AG09309 (cell line): ENCODE data around the gene MLH3.

ENCODE experiments used
- DNase-seq: peaks from one replicate; pipeline ENCODE4 v3.0.0-alpha.2; 2010; ENCODE audit warnings: low read depth
- H3K4me3 ChIP-seq: 2 replicates; pipeline ENCODE4 v1.5.1; 2011; ENCODE audit warnings: mild to moderate bottlenecking, low read depth, low read length, moderate library complexity; ENCODE audit not compliant: control insufficient read depth
- TF ChIP-seq, protein P1 (sequence below): IDR thresholded peaks from 2 replicates; pipeline ENCODE4 v1.5.1; 2011; ENCODE audit warnings: mild to moderate bottlenecking, low read depth, low read length, inconsistent platforms; ENCODE audit not compliant: insufficient read depth, control insufficient read depth; ENCODE audit errors: missing control alignments

MLH3 gene

DNA sequence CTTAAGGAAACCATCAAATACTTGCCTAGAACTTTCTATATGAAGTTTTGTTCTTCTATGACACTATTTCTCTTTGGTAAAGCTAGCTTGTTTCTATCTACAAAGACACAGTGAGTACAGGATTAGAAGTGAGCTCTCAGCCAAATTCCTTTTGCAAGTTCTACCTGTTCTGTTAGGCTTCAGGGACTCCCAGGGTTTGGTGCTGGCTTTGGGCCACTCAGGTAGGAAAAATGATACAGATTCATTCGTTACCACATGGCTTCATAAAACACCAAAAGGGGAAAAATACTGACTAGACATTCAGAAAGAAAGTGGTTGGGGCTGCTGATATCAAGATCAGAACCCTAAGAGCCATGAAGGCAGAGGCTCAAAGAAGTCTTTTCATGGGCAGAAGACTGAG lies 32.0 kb upstream of the MLH3 start:
- no peak overlapping the region for H3K4me3 ChIP-seq
- DNase-seq: no peak
- TF ChIP-seq, protein P1, sequence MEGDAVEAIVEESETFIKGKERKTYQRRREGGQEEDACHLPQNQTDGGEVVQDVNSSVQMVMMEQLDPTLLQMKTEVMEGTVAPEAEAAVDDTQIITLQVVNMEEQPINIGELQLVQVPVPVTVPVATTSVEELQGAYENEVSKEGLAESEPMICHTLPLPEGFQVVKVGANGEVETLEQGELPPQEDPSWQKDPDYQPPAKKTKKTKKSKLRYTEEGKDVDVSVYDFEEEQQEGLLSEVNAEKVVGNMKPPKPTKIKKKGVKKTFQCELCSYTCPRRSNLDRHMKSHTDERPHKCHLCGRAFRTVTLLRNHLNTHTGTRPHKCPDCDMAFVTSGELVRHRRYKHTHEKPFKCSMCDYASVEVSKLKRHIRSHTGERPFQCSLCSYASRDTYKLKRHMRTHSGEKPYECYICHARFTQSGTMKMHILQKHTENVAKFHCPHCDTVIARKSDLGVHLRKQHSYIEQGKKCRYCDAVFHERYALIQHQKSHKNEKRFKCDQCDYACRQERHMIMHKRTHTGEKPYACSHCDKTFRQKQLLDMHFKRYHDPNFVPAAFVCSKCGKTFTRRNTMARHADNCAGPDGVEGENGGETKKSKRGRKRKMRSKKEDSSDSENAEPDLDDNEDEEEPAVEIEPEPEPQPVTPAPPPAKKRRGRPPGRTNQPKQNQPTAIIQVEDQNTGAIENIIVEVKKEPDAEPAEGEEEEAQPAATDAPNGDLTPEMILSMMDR: no peak

GRCh38 chr14:75081660-75082229 lies 30.5 kb upstream of the MLH3 start:
- TF ChIP-seq, protein P1: no peak
- no peak overlapping the region for H3K4me3 ChIP-seq
- DNase-seq: no peak

DNA sequence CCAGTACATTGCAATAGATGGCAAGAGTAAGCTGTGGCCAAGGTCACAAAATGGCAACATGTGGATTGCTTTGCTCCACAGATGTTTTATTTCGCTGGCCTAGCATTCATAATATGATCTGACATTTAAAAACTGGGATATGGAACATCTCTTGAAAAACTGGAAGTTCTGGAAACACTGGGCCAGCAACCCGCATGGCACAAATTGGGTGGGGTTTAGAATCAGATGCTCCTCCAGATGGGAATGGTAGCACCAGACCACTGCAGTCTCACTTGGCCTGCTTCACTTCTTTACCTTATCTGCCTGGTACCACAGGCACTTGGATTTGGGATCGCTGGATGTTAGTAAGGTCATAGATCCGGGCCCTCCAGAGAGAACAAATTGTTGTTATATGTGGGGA lies 28.3 kb upstream of the MLH3 start:
- no peak for DNase-seq
- H3K4me3 ChIP-seq: no peak overlapping the region
- TF ChIP-seq, protein P1: no peak

DNA sequence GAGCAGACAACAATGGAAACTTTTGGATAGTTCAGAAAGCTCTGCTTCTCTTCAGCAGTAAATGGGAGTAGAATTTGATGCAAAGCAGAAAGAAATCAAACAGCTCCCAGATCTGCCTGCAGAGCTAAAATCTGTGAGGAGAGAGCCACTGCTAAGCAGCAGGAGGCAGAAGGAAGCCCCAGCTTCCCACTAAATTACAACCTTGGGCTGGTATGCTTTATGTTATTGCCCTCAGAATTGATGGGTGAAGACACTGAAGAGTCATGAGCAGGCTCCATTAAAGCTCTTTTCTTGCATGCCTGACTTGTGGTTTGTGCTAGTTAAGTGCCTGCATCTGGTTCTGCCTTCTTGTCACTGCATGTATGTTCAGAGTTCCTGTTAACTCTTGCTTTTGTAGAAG lies 26.5 kb upstream of the MLH3 start:
- TF ChIP-seq, protein P1: no peak
- no peak overlapping the region for H3K4me3 ChIP-seq

GRCh38 chr14:75070383-75070782 lies 19.1 kb upstream of the MLH3 start:
- DNase-seq: no peak
- H3K4me3 ChIP-seq: no peak overlapping the region
- TF ChIP-seq, protein P1: no peak

More for the DNA sequence above, 26.5 kb upstream of the MLH3 start:
- no peak for DNase-seq

GRCh38 chr14:75069811-75070145 lies 18.5 kb upstream of the MLH3 start:
- no peak for DNase-seq
- TF ChIP-seq, protein P1: no peak
- peak overlapping the region; percentile 63 for H3K4me3 ChIP-seq

DNA sequence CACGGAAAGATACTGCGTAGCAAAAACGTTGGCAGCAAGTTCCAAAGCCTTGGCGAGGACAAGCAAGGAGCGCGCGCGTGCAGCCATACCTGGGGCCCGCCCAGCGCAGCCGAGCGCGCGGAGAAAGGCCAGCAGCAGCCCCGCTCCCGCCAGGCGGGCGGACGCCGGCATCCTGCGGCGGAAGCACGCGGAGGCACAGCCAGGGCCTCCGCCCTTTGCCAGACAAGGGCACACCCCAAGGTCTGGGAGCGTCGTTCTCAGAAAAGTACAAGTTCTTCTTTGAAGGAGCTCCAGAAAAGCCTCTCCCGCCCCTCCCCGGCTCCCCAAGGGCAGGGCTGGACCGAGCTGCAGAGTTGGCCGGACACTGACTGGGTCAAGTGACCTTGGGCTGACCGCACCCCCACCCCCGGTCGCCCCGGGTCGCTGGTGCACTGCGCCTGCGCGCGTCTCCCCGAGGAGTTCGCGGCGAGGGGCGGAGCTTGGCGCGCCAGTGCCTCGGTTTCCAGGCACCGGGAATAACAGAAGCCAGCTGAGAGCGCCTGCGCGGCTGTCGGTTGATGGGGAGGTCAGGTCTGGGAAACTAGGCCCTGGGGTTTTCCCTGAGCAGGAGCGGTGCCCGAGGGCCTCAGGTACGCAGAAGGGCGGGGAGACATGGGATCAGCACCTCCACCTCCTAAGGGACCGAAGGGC lies 18.0 kb upstream of the MLH3 start, which contains the start of gene ZC2HC1C:
TSS of gene ZC2HC1C (plus strand) at position 521 of the 690 bp plus-strand sequence. CDS start 933 bp downstream, outside the sequence.
- TF ChIP-seq, protein P1: no peak
- DNase-seq: no peak
- H3K4me3 ChIP-seq: peak within 1 kb of the TSS; percentile 63
